ENCODE results near the gene AP4M1.
A peak's percentile ranks its signal among the peaks of the same experiment; 100 is the strongest.
"Not testable (repeated sequence)": the region's sequence is repeated elsewhere in the genome, so short reads cannot be mapped to it uniquely, and the experiment has no call there.

Gene AP4M1

GRCh38 chr7:100137851-100138760 lies 36.7 kb downstream of the AP4M1 start:
- peak; percentile 72 for DNase-seq

GRCh38 chr7:100141555-100141949 lies 40.1 kb downstream of the AP4M1 start:
- DNase-seq: no peak

GRCh38 chr7:100142461-100142860 lies 41.0 kb downstream of the AP4M1 start:
- DNase-seq: no peak

- DNase-seq: not testable (repeated sequence)
Measured at GRCh38 chr7:100146350-100146749, 44.9 kb downstream of the AP4M1 start.

GRCh38 chr7:100147278-100147677 lies 45.8 kb downstream of the AP4M1 start:
- no peak for DNase-seq

- no peak for DNase-seq
Measured at GRCh38 chr7:100148225-100148558, 46.7 kb downstream of the AP4M1 start.

- DNase-seq: peak; percentile 99
Measured at GRCh38 chr7:100148559-100149328, 47.3 kb downstream of the AP4M1 start, which contains the start of gene LAMTOR4. Gene LAMTOR4, plus strand, starts transcription at chr7:100148918. Its CDS starts 55 bp downstream, at chr7:100148973.

GRCh38 chr7:100152404-100152803 lies 51.0 kb downstream of the AP4M1 start:
- DNase-seq: no peak

GRCh38 chr7:100152937-100153666 lies 51.7 kb downstream of the AP4M1 start:
- no peak for DNase-seq

- no peak for DNase-seq
Measured at GRCh38 chr7:100153708-100154535, 52.5 kb downstream of the AP4M1 start.

- DNase-seq: no peak
Measured at GRCh38 chr7:100154651-100155491, 53.4 kb downstream of the AP4M1 start.

GRCh38 chr7:100155553-100156317 lies 54.3 kb downstream of the AP4M1 start:
- no peak for DNase-seq

GRCh38 chr7:100156331-100157068 lies 55.1 kb downstream of the AP4M1 start:
- DNase-seq: no peak

GRCh38 chr7:100157069-100157333 lies 55.6 kb downstream of the AP4M1 start:
- no peak for DNase-seq

GRCh38 chr7:100157334-100158228 lies 56.1 kb downstream of the AP4M1 start:
- DNase-seq: peak; percentile 26

Measured in DMS153 (cell line).